ENCODE results near the gene FAM114A1.
"Not testable (repeated sequence)": the region's sequence is repeated elsewhere in the genome, so short reads cannot be mapped to it uniquely, and the experiment has no call there.

FAM114A1 gene

DNA sequence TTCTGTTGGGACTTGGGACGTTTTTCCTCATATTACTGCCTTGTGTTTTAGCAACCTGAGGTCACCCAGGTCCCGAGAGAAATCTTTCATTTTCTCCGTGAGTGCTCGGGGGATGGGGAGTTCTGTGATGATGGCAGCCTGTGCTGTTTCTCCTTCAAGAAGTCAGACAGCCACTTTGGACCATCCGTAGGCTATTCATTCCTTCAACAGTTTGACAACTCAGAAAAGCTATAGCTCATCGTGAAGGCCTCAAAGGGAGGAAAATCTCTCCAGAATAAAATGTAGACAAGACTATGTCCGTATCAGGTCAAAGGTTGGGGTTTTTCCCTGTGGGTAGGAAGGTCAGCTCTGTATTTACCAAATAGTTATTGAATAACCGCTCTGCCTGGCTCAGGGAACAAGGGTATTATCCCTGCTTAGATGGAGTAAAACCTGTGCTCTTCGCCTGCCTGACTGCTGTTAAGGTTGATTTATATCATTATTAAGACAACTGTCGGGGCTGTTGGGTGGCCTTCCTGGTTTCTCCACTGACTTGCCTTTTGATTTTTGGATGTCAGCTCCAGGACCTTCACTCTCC, 36.6 kb downstream of the FAM114A1 start:
- peak overlapping the region; percentile 62 for H3K27ac ChIP-seq
- TF ChIP-seq ZFX (IDR thresholded peaks at IDR 0.05; ENCODE audit: borderline replicate concordance): no peak
- TF ChIP-seq, protein P1, sequence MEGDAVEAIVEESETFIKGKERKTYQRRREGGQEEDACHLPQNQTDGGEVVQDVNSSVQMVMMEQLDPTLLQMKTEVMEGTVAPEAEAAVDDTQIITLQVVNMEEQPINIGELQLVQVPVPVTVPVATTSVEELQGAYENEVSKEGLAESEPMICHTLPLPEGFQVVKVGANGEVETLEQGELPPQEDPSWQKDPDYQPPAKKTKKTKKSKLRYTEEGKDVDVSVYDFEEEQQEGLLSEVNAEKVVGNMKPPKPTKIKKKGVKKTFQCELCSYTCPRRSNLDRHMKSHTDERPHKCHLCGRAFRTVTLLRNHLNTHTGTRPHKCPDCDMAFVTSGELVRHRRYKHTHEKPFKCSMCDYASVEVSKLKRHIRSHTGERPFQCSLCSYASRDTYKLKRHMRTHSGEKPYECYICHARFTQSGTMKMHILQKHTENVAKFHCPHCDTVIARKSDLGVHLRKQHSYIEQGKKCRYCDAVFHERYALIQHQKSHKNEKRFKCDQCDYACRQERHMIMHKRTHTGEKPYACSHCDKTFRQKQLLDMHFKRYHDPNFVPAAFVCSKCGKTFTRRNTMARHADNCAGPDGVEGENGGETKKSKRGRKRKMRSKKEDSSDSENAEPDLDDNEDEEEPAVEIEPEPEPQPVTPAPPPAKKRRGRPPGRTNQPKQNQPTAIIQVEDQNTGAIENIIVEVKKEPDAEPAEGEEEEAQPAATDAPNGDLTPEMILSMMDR (IDR thresholded peaks at IDR 0.05): no peak

DNA sequence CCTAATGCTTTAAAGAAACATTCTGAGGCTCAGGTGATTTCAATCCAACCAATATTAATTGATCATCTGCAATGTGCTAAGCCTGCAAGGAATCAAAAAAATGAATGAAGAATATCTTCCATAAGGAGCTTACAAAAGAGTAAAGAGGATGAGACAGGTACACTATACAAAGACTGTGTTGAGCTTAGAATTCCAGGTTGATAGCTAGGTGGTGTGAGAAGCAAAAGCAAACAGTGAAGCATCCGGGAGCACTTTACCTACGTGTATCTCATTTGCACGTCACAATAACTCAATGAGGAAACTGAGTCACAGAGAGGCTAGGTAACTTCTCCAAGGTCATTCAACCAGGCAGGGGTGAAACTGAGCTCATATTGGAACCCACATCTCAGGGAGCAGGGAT, 37.1 kb downstream of the FAM114A1 start:
- peak overlapping the region; percentile 62 for H3K27ac ChIP-seq

DNA sequence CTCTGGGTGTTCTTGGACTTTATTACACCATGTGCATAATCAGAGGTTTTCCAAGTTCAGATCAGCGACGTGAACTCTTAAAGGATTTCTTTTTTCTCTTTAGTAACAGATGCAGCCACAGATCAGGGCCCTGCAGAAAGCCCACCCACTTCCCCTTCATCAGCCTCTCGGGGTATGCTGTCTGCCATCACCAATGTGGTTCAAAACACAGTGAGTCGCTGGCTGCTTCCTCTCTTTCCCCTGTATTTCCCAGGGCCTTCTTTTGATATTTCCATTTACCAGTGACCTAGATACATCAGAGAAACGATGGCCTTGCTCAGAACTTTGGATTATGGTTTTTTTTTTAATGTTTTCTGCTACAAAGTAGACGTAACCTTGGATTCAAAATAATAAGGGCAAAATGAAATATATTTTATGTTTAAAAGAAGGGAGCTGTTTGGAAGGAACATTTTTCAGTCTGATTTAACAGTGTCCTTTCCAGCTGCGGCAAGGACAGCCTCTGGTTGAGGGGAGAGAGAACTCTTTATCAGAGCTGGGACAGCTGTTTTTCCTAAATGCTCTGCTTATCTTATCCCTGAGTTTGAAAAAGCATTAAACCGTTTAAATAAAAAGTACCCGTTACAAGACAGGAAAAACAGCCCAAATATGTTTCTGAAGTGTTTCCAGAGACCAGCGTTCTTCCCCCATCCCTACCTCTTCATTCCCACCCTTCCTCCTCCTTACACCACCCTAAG, 38.2 kb downstream of the FAM114A1 start:
- no peak for TF ChIP-seq ZFX (IDR thresholded peaks at IDR 0.05; ENCODE audit: borderline replicate concordance)
- TF ChIP-seq, protein P1 (IDR thresholded peaks at IDR 0.05): no peak
- H3K27ac ChIP-seq: no peak overlapping the region; the same call in 1 of the 2 replicates

More for the DNA sequence above, 37.1 kb downstream of the FAM114A1 start:
- TF ChIP-seq, protein P1 (IDR thresholded peaks at IDR 0.05): no peak
- TF ChIP-seq ZFX (IDR thresholded peaks at IDR 0.05; ENCODE audit: borderline replicate concordance): no peak

DNA sequence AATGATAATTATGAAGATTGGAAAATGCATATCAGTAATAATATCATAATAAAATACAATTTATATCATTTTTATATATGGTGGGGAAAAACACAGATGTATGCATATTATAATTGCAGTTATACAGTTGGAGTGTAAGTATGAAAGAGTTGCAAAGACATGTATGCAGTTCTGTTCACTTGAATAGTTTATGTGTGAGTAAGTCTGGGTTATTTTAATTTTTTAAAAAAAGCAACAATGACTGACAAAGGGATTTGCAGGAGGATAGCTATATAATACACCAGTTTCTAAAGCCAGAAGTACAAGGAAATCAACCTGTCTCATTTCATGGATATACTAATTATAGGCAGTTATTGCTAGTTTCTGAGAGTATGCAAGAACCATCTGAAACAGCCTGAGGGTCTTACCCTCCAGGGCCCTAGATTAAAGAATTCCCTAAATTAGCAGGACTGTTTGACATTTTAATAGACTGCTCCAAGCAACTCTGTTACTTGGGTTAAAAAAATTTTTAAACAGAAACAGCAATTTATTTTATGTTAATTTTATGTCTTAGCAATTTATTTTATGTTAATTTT, 40.2 kb downstream of the FAM114A1 start:
- no peak for TF ChIP-seq ZFX (IDR thresholded peaks at IDR 0.05; ENCODE audit: borderline replicate concordance)
- TF ChIP-seq, protein P1 (IDR thresholded peaks at IDR 0.05): no peak
- no peak overlapping the region for H3K27ac ChIP-seq

DNA sequence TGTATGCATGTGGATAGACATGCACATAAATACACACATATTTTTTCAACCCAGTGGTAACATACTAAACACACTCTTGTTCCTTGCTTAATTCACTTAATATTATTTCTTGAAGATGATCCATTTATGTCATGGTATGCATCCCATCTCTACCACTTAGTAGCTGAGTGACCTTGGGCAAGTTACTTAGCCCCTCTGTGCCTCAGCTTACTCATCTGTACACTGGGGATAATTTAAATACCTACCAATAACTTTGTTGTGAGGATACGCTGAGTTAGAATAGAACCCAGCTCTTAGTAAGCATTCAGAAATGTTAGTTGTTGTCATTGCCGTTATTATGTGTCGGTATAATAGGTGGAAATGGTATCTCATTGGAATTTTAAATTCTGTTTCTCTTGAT, 41.4 kb downstream of the FAM114A1 start:
- no peak overlapping the region for H3K27ac ChIP-seq
- TF ChIP-seq, protein P1 (IDR thresholded peaks at IDR 0.05): no peak
- no peak for TF ChIP-seq ZFX (IDR thresholded peaks at IDR 0.05; ENCODE audit: borderline replicate concordance)

DNA sequence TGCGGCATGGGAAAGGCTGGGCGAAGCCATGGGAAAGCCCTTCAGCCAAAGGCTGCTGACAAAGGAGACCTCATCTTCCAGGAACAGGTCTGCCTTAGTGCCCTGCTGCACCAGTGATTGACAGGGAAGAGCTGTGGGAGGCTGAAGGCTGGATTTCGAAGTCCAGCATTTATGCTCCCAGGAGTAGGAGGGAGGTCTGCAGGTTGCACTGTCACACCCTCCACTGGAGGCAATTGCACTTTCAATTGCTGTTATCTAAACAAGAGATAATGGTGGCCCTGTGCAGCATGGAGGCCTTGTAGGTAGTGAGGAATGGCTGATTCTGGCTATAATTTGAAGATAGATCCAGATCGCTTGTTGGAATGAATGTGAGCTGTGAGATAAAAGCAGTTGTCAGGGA, 43.7 kb downstream of the FAM114A1 start:
- TF ChIP-seq, protein P1 (IDR thresholded peaks at IDR 0.05): no peak
- TF ChIP-seq ZFX (IDR thresholded peaks at IDR 0.05; ENCODE audit: borderline replicate concordance): no peak
- H3K27ac ChIP-seq: no peak overlapping the region

DNA sequence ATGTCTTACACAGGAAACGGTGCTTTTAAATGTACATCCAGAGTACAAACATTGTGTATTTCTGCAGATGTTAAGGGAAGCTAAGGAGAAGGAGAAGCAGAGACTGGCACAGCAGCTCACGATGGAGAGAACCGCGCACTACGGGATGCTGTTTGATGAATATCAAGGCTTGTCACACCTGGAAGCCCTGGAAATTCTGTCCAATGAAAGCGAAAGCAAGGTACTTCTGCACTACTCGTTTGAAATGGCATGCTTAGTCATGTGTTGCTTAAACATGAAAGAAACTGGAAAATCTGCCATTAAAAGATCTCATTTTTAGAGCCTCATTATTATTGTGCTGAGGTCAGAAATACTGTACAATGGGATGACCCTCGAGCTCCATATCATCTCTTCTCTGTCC, 47.2 kb downstream of the FAM114A1 start:
- TF ChIP-seq, protein P1 (IDR thresholded peaks at IDR 0.05): no peak
- no peak for TF ChIP-seq ZFX (IDR thresholded peaks at IDR 0.05; ENCODE audit: borderline replicate concordance)
- no peak overlapping the region for H3K27ac ChIP-seq

DNA sequence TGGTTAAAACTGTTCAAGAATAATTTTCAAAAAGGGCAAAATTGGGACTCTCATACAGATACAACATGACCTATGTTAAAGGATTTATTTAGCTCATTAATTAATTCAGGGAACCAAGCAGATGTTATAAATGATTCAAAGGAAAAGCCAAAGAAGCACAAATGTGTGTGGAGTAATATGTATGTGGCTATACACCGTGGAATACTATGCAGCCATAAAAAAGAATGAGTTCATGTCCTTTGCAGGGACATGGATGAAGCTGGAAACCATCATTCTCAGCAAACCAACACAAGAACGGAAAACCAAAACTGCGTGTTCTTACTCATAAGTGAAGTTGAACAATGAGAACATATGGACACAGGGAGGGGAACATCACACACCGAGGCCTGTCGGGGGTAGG, 48.7 kb downstream of the FAM114A1 start:
- not testable (repeated sequence) for H3K27ac ChIP-seq
